Measurements from ENCODE around the gene DSC1. TPM values are rescaled to one million over a fixed set of nuclear protein-coding genes. Genes with fewer than 3 reads are reported as not detected.
A peak's percentile ranks its signal among the peaks of the same experiment; 100 is the strongest.

The DSC1 gene
- total RNA-seq, 1 donor from 2014 or later, result not detected

- H3K27ac Mint-ChIP-seq, result peak overlapping the region; percentile 99
- peaks cover 2% of the 10 kb centered on the region for H3K36me3 Mint-ChIP-seq (ENCODE audit: insufficient read depth)
- no peak for DNase-seq (ENCODE audit: low spot score, unreplicated experiment)
- peak overlapping the region; percentile 82 for H3K4me3 Mint-ChIP-seq (ENCODE audit: low read depth)
- peaks cover 38% of the 10 kb centered on the region for H3K4me1 Mint-ChIP-seq (ENCODE audit: low read depth)
- H3K27me3 Mint-ChIP-seq, result no peaks in the 10 kb centered on the region
- H3K9me3 Mint-ChIP-seq (ENCODE audit: low read depth), result no peaks in the 10 kb centered on the region
- TF ChIP-seq, protein P1, sequence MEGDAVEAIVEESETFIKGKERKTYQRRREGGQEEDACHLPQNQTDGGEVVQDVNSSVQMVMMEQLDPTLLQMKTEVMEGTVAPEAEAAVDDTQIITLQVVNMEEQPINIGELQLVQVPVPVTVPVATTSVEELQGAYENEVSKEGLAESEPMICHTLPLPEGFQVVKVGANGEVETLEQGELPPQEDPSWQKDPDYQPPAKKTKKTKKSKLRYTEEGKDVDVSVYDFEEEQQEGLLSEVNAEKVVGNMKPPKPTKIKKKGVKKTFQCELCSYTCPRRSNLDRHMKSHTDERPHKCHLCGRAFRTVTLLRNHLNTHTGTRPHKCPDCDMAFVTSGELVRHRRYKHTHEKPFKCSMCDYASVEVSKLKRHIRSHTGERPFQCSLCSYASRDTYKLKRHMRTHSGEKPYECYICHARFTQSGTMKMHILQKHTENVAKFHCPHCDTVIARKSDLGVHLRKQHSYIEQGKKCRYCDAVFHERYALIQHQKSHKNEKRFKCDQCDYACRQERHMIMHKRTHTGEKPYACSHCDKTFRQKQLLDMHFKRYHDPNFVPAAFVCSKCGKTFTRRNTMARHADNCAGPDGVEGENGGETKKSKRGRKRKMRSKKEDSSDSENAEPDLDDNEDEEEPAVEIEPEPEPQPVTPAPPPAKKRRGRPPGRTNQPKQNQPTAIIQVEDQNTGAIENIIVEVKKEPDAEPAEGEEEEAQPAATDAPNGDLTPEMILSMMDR (IDR thresholded peaks at IDR 0.05; ENCODE audit: unreplicated experiment), result no peak
These were observed 62.0 kb downstream of the DSC1 start for GRCh38 chr18:31100436-31101182.

- no peak for DNase-seq (ENCODE audit: low spot score, unreplicated experiment)
- Mint-ChIP-seq H3K9me3 (ENCODE audit: low read depth) (no peaks in the 10 kb centered on the region), H3K4me1 (ENCODE audit: low read depth) (peaks cover 46% of the 10 kb centered on the region), H3K36me3 (ENCODE audit: insufficient read depth) (peaks cover 2% of the 10 kb centered on the region), H3K27ac (peak overlapping the region; percentile 99), H3K4me3 (ENCODE audit: low read depth) (peak overlapping the region; percentile 82), H3K27me3 (no peaks in the 10 kb centered on the region)
- TF ChIP-seq, protein P1 (IDR thresholded peaks at IDR 0.05; ENCODE audit: unreplicated experiment), result no peak
These were observed 63.0 kb downstream of the DSC1 start for GRCh38 chr18:31099450-31100230.

- H3K9me3 Mint-ChIP-seq (ENCODE audit: low read depth), result no peaks in the 10 kb centered on the region
- peaks cover 2% of the 10 kb centered on the region for H3K36me3 Mint-ChIP-seq (ENCODE audit: insufficient read depth)
- no peaks in the 10 kb centered on the region for H3K27me3 Mint-ChIP-seq
- H3K27ac Mint-ChIP-seq, result peak overlapping the region; percentile 99
- TF ChIP-seq, protein P1 (IDR thresholded peaks at IDR 0.05; ENCODE audit: unreplicated experiment), result no peak
- H3K4me1 Mint-ChIP-seq (ENCODE audit: low read depth), result peaks cover 47% of the 10 kb centered on the region
- H3K4me3 Mint-ChIP-seq (ENCODE audit: low read depth), result peak overlapping the region; percentile 82
- no peak for DNase-seq (ENCODE audit: low spot score, unreplicated experiment)
These were observed 63.8 kb downstream of the DSC1 start for GRCh38 chr18:31098878-31099277.

DNA sequence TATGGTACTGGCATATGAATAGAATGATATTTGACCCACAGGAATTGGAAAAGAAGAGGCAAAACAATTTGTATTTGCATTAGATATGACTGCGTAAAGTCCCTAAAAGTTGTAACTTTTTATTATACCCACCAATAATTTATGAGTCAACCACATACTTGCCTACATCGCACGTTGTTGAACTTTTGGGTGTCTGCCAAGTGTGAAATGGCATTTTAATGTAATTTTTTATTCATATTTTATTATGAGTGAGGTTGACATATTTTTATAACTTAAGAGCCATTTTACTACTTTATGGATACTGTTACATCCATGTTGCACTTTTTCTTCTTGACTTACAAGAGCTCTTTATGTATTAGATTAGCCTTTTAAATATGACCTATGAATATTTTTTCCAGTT lies 65.0 kb downstream of the DSC1 start:
- H3K27ac Mint-ChIP-seq, result no peak overlapping the region
- DNase-seq (ENCODE audit: low spot score, unreplicated experiment), result no peak
- no peaks in the 10 kb centered on the region for H3K9me3 Mint-ChIP-seq (ENCODE audit: low read depth)
- peaks cover 39% of the 10 kb centered on the region for H3K4me1 Mint-ChIP-seq (ENCODE audit: low read depth)
- no peaks in the 10 kb centered on the region for H3K27me3 Mint-ChIP-seq
- no peak overlapping the region for H3K4me3 Mint-ChIP-seq (ENCODE audit: low read depth)
- TF ChIP-seq, protein P1 (IDR thresholded peaks at IDR 0.05; ENCODE audit: unreplicated experiment), result no peak
- H3K36me3 Mint-ChIP-seq (ENCODE audit: insufficient read depth), result peaks cover 7% of the 10 kb centered on the region

- H3K27me3 Mint-ChIP-seq, result no peaks in the 10 kb centered on the region
- peaks cover 29% of the 10 kb centered on the region for H3K36me3 Mint-ChIP-seq (ENCODE audit: insufficient read depth)
- peaks cover 20% of the 10 kb centered on the region for H3K4me1 Mint-ChIP-seq (ENCODE audit: low read depth)
- TF ChIP-seq, protein P1 (IDR thresholded peaks at IDR 0.05; ENCODE audit: unreplicated experiment), result no peak
- DNase-seq (ENCODE audit: low spot score, unreplicated experiment), result no peak
- H3K9me3 Mint-ChIP-seq (ENCODE audit: low read depth), result no peaks in the 10 kb centered on the region
- H3K4me3 Mint-ChIP-seq (ENCODE audit: low read depth), result no peak overlapping the region
- H3K27ac Mint-ChIP-seq, result no peak overlapping the region
These were observed 68.8 kb downstream of the DSC1 start for GRCh38 chr18:31093880-31094279.

All from progenitor cell of endocrine pancreas (in vitro differentiated cells).